Hypothalamus (tissue), 51 donors: ENCODE measurements around the gene MYOM3.
A peak's percentile ranks its signal among the peaks of the same experiment; 100 is the strongest.

Experiments used
- DNase-seq, 51 donors: peaks; one replicate each; lab custom pipeline; 2025; lab: John Stamatoyannopoulos, UW

Gene MYOM3

DNA sequence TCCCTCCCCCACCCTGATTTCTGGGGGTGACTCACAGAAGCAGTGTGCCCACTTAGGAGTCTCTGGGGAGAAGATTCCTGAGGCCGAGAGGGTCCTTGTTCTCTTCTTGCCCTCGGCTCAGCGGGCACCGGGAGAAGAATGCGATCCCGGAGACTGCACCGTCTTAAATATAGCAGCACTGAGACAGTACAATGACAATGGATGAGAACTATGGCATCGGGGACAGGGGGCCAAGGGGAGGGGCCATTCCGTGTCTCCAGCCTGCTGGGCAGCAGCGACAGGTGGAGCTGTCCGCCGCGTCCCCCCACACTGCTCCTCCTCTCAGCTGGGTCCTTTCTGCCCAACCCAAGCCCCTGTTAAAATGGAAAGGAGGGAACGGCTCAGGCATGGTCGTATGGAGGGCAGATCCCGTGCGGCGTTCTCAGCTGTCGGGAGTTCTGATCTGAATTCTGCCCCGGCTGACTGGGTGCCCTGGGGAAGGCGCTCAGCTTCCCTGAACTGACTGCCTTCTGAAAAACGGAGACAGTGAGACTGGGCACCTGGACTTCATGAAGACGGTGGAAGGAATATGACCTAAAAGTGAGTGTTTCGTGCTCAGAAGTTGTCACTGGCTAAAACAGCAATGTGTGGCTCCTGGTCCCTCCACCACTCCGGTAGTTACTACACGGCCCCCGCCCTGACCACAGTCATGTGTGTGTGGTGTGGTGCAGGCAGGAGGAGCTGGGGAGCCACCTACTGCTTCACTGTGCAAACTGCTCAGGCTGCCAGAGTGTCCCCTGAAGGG, at the start of gene MYOM3:
TSS of gene MYOM3 (minus strand) at position 140 of the 784 bp plus-strand sequence. CDS start 3,499 bp downstream, outside the sequence.
- DNase-seq = peak in 28 of 51 donors; percentile 3 to 49 (median 22)

DNA sequence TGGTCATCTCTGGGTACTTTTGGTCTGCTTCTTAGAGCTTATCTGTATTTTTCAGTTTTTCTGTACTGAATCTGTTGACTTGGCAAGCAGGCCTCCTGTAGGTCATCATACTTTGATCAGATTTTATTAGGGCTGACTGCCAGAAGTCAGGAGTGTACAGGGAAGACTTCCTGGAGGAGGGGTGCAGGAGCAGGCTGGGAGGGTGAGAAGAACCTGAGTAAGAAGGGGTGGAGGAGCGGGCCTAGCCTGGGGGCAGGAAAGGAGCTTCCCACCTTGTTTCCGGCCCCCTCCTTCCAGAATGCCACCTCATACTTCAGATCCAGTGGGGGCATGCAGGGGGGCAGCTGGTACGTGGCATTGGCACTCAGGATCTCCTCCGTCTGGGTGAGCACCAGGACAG, 49.3 kb upstream of the MYOM3 start:
- DNase-seq = no peak

DNA sequence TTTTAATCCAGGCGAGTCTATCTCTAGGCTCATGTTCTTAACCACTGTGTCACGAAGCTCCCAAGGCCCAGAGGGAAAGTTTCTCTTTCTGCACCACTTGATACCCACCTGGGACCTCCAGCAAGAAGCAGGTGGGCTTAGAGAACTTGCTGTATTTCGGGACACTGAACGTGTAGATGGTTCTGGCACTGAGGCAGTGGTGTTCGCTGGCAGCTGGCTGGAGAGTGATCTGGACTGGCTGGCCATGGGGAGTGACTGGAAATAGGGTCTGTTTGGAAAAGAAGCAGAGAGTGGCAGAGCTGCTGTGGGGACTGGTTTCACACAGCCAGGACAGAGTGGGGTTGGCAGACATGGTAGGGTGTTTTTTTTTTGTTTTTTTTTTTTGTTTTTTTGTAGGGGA, 47.4 kb upstream of the MYOM3 start:
- DNase-seq = no peak

DNA sequence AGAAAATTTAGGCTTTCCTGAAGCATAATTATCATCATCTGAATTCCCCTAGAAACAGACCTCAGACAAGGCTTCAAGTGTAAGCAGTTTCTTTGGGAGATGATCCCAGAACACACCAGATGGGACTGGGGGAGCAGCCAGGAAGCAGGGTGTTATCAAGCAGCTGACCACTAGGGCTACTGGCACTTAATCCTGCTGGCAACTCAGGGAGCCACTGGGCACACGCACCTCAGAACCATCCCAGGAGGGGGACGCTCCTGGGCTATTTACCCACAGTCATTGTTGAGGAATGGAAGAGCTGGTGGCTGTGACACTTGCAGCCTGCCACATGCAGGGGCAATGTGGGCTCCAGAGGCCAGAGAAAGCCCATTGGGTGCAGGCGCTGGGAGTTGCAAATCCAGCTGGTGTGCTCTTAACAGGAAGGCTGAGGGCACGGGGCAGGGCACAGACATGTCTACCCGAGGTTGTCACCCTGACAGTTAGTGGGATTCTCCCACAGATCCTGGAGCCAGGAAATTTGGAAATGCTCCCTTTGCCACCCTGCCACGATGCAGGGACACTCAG, 46.1 kb upstream of the MYOM3 start:
- no peak for DNase-seq

DNA sequence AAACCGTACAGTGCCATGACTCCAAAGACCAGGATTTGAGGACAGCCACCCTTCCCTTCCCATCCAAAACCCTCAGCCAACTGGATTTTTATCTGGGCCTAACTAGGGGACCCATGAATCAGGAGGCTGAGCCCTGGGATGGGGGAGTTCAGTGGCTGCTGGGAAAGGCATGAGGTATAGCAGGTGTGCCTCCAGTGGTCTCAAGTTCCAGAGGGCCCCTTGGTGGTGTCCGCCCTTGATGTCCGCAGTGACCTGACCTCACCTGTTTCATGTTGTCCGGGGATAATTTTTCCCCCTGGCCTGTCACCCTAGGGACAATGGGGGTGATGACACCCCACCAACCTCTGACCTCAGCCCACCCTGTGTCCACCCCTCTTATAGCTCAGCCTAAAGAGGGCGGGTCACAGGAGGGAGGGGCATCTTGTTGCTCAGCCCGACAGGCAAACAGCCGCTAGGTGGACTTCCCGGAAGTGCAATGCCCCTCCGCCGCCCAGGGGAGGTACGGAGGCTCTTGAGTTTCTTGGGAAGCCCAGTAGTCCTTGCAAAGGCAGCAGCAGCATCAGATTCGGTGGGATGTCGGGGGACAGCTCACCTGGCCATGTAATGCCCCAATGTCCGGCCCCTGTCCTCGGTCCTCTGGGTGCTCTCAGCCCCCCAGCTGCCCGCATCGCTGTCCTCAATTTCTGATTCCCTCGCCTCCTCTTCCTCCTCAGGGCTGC, 44.8 kb upstream of the MYOM3 start:
- no peak for DNase-seq

DNA sequence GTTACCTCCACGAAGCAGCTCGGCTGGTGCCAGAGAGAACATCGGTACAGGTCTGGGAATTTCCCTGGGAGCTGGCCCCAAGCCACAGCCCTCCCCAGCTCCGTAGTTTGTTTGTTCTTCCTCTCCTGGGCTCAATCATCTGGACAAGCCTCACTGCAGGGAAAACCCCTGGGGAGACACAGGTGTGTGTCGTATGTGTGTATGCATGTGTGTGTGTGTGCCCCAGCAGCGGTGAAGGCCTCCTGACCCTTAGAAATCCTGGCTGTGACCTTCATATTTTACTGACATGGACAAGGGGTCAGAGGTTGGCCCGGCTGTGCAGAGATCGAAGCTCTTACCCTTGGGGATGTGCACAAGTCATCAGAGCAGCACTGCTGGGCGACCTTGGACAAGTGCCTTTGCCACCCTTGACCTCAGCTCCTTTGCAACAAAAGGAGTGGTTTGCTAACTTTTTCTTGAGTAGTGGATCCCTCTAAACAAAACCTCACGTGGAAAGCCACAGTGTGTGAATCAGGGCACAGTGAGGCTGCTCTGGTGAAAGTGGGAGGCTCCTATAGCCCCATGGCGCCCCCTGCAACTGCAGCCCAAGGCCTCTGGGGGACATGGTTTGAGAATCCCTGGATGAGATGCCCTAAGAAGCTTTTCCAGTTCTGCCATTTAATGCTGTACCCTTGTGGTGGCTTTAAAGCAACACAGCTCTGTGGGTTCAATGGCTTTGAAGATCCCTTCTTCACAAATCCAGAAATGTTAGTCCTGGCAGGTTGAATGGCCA, 43.3 kb upstream of the MYOM3 start:
- DNase-seq = no peak

DNA sequence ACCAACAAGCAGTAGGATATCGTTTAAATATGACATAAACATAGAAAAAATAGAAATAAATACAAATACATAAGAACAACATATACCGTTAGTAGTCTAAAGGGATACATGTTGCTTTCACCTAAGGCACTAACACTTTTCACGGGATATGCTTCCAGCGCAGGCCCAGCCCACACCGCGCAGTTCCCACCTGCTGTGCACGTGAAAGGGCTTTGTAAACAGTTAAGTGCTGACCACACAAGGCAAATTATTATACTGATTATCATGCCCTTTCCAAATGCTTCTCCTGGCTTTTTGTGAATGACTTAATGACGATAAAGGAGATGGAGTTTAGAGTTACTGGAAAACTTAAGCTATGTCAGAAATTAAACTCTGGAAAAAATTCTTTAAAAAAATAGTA, 42.3 kb upstream of the MYOM3 start:
- DNase-seq = no peak

DNA sequence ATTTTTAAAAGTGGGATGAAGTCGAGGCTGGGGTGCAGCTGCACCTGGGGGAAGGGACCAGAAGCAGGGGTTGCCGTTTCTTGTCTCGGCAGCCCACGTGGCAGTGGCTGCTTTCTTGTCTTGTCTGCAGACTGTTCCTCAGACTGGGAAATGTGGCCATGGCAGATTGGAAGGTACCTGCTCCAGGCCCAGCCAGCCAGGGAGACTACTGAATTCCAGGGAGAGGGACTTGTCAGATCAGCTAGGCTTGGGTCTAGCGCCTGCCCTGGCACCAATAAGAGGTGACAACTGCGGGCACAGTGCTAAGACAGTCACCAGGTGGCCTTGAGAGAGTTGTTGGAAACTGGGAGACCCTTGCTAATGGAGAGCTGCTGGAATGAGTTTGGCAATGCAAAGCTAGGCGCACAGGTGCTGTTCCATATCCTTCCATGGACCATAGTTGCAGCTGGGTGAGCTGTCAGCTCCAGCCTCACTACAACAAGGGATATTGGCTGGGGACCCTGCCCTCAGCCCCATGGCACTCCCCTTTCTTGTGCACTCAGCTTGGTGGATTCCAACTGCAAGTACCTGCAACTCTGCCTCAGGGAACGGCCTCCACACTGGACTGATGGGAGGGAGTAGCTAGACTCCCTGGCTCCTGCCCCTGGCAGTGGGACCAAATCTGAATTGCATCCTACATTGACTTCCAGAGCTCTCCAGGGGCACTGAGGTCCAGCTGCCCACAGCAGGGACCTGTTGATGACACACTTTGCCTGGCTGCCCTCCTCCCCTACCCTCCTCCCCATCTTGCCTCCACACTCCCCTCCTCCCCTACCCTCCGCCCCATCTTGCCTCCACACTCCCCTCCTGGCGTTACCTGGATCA, 40.9 kb upstream of the MYOM3 start:
- DNase-seq = no peak

DNA sequence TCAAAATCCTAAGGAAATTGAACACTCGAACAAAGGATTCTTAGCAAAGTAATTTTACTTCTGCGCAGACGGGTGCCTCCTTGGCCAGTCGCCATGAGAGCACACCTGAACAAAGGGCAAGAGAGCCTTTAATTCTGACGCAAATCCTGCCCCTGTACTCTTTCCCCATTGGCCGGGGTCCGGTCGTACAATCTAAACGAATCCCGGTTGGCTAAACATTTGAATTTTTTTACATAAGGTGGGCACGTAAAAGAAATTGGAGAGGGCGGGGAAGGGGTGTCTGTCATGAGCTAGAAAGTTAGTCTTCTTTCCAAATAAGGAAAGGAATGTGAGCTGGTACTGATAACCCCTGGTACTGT, 39.2 kb upstream of the MYOM3 start:
- no peak for DNase-seq

DNA sequence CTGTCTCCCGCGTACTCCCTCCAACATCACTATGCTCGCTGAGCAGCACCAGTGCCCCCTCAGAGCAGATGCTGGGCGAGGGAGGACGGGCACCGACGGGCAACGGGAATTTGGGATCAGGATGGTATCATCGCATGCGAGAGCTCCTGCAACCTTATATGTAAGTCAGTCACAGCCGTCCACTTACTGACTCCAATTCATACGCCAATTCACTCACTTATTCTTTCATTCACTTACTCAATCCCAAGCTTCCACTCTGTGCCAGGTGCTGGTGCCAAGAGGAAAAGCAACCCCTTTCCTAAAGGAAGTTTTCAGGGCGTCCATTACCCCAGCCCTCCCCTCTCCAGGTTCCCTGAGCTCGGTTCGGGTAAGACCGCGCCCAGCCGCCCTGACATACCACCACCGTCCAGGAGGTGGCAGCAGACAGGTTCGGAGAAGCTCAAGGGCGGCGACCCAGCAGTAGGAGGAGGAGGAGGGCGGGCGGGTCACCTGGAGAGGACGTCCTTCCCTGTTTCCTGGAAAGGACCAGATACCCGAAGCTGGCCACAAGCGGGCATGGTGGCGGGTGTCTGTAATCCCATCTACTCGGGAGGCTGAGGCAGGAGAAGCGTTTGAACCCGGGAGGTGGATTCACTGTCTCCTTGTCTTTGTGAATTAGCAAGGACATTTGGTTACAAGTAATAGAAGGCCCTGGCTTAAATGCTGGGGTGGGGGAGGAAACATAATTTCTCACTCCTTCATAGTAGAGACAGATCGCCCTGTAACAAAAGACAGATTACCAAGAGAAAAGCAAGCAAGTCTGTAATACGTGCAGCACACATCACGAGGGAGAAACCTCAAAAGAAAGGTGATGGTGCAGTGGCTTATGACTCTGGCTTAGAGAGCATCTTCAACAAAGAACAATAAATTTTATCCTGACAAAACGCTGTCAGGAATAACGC, 38.6 kb upstream of the MYOM3 start:
- DNase-seq = peak; percentile 6 to 83 (median 49)

DNA sequence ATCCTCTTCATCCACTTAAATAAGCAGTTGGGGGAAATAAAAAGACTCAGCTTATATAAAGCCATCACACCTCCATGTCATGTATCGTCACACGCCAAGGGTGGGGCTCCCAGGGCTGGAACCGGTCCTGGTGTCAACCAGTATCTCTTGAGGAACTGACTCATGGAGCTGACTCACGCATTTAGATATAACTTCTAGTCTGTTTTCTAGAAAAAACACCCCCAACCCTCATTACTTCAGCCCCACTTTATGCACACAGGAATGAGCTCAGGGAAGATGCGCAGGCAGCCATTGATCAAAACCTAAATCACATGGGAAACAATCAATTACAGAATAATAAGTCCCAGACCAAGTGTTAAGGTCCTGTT, 37.9 kb upstream of the MYOM3 start:
- DNase-seq = no peak

DNA sequence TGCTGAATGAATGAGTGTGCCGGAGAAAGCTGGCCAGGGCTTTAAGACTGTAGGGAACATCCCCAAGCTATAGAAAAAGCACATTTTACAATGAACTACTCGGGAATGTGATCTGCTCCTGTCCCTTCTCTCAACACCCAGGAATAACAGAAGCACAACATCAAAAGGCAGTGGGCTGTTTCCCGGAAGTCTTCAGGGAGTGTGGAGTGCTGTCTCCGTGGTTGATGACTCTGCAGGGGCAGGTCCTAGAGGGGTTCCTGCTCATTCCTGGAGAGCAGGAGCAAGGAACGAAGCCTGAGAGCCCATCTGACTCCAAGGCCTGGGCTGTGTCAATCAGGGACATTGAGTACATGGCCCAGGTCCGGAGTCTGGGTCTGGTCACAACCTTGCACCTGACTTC, 35.9 kb upstream of the MYOM3 start:
- DNase-seq = no peak

DNA sequence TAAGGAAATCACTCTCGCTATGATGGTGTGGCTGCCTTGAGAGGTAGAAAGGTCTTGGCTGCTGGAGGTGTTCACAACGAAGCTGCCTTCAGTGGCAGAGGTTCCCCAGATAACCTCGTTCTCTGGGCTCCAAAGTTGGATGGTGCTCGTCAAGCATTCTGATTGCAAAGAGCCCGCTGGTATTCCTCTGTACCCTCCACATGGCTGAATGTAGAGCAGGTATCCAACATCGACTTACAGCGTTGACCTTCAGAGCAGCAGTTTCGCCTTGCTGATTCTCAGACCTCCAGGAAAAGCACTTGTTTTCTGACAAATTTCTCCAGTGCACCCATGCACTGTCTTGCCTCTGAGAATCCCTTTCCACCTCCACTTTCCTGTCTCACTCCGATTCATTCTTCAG, 35.3 kb upstream of the MYOM3 start:
- no peak for DNase-seq

DNA sequence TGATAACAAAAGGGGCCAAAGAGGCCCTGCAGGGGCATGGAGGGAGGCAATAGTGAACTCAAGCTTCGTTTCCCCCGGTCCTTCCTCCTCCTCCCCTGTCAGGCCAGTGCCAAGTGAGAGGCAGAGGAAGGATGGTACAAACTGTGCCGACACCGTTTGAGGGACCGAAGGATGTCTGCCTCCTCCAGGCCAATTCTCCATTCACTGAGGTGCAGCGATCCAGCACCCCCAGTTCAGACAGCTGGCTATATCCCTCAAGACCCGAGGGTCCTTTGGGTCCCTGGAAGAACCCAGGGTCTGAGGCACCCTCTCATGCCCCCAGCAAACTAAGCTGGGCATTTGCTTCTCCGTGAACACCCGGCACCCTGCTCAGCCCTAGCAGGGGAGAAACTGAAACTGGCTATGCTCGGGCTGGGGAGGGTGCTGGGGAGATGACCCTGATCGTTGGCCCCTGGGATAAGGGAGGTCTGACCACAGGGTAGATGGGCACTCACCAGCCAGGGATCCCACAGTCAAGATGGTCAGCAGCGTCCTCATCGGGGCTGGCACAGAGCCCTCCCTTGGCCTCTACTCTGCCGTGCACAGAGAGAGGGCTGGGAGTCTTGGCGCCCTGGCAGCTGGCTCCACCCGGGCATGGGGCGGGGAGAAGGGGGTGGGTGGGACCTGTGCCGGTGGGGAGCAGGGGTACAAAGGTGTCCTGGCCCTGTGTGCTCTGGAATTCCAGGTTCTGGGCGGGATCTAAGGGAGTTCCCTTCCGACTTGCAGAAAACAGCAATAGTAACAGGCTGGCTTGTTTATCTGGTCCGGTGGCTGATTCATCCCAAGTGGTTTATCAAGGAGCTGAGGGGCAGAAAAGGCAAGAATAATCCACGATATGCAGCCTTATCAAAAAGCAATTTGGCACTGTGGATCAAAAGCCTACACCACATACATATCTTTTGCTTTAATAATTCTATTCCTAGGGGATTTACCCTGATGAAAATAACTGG, 30.9 kb upstream of the MYOM3 start, which contains the start of gene IL22RA1:
TSS of gene IL22RA1 (minus strand) at position 595 of the 989 bp plus-strand sequence. CDS start at position 537, 58 bp downstream.
- DNase-seq = no peak

DNA sequence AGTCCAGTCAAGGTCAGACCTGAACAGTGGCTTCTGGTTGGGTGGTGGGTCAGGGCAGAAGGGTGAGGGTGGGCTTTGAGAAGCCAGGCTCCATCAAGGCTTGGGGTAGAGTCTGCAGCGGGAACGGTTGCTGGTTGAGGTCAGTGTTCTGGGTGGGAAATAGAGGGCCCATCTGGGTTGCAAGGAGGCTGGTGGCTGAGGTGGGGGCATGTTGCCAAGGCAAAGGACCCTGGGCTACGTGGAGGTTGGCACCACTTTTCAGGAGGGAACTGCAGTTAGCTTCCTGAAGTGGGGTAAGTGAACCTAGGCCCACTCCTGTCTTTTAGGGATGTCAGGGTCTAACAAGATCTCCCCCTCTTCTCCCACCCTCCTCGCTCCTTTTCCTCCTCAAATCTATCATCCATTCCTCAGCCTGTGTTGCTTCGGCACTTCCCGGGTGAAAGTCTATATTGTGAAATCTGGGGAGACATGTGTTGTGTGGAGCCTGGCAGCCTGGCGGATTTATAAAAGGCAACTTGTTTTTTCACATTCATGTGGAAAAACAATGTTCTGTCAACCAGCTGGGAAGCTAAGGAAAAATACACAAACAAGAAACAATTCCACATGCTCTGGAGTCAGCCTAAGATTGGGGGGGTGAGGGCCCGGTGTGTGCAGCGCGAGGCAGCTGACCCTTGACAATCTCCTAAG, 29.5 kb upstream of the MYOM3 start:
- no peak for DNase-seq

DNA sequence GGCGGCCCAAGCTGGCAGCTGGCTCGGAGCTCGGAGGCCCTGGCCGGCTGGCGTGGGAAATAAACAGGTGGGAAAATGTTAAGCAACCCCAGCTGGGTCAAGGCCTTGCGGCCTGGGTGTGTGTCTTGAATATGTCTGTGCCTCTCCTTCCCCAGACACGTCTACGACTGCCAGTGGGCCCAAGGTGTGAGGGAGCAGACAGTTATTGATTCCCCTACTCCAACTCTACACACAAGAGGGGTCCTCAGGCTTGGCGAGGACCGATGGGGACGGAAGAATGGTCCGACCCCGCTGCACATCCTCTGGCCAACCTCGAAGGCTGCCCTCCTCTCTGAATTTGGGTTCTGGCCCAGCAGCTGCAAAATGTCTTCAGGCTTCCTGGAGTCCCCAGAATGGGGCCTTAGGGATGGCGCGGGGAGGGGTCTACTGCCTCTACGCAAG, 28.8 kb upstream of the MYOM3 start:
- DNase-seq = no peak

DNA sequence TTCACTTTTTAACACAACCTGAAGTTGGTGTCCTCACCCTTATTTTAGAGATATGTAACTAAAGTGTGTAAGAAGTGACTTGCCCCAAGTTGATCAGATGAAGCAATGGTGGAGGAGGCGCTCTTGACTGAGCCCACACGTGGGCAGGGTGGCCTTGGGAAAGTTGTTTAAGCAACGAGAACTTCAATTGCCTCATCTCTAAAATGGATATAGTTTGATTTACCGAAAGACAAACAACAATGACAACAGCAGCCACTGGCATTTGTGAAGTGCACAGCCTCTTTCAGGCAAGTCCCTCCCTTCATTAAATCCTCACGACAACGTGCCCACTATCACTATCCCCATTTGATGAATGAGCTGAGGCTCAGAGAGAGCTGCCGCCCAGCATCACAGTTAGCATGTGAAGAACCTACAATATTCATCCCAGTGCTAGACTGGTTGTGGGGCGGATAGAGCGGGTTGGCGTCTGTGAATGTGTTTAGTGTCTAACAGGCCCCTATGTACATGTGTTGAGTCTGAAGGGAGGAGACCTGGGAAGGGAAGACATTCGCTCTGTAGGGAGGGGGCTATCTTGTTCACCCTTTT, 28.0 kb upstream of the MYOM3 start:
- no peak for DNase-seq
